Measurements from ENCODE around the gene CDC42BPA.
A peak's percentile ranks its signal among the peaks of the same experiment; 100 is the strongest.
"Not testable (repeated sequence)": the region's sequence is repeated elsewhere in the genome, so short reads cannot be mapped to it uniquely, and the experiment has no call there.

CDC42BPA gene

GRCh38 chr1:227134686-227135314 lies 183.5 kb downstream of the CDC42BPA start:
- DNase-seq (ENCODE audit: low spot score): no peak
- no peak overlapping the region for H3K27ac ChIP-seq
- no peak for TF ChIP-seq CTCF (conservative IDR thresholded peaks at IDR 0.05; ENCODE audit: low read depth)
- CTCF ChIA-PET: interaction anchor here (0.6 kb wide), 1 partner anchor 349 kb away, joined by 4 read pairs; no protein-coding TSS in a partner anchor
- POLR2A ChIA-PET (ENCODE audit: low non-redundant PET): no interaction called here

- POLR2A ChIA-PET (ENCODE audit: low non-redundant PET); CTCF ChIA-PET; H3K27ac ChIP-seq: not testable (repeated sequence)
Measured at GRCh38 chr1:227132695-227133094, 185.6 kb downstream of the CDC42BPA start.

GRCh38 chr1:227131193-227131592 lies 187.1 kb downstream of the CDC42BPA start:
- CTCF ChIA-PET: interaction anchor here (0.5 to 1.5 kb wide), 3 partner anchors 13 to 311 kb away, joined by 4 to 5 read pairs (median 4); no protein-coding TSS in a partner anchor
- POLR2A ChIA-PET (ENCODE audit: low non-redundant PET): no interaction called here
- no peak overlapping the region for H3K27ac ChIP-seq
- TF ChIP-seq CTCF (conservative IDR thresholded peaks at IDR 0.05; ENCODE audit: low read depth): peak; percentile 58
- DNase-seq (ENCODE audit: low spot score): peak; percentile 52

More at GRCh38 chr1:227132695-227133094, 185.6 kb downstream of the CDC42BPA start:
- not testable (repeated sequence) for DNase-seq (ENCODE audit: low spot score)

- ChIA-PET CTCF (no interaction called here), POLR2A (ENCODE audit: low non-redundant PET) (no interaction called here)
- no peak for DNase-seq (ENCODE audit: low spot score)
- no peak overlapping the region for H3K27ac ChIP-seq
- TF ChIP-seq CTCF (conservative IDR thresholded peaks at IDR 0.05; ENCODE audit: low read depth): no peak
Measured at GRCh38 chr1:227127891-227128290, 190.4 kb downstream of the CDC42BPA start.

GRCh38 chr1:227125929-227126545 lies 192.3 kb downstream of the CDC42BPA start:
- TF ChIP-seq CTCF (conservative IDR thresholded peaks at IDR 0.05; ENCODE audit: low read depth): no peak
- ChIA-PET POLR2A (ENCODE audit: low non-redundant PET) (no interaction called here), CTCF (no interaction called here)
- DNase-seq (ENCODE audit: low spot score): no peak
- no peak overlapping the region for H3K27ac ChIP-seq

GRCh38 chr1:227124473-227124872 lies 193.8 kb downstream of the CDC42BPA start:
- no peak for TF ChIP-seq CTCF (conservative IDR thresholded peaks at IDR 0.05; ENCODE audit: low read depth)
- H3K27ac ChIP-seq: no peak overlapping the region
- ChIA-PET POLR2A (ENCODE audit: low non-redundant PET) (no interaction called here), CTCF (no interaction called here)
- no peak for DNase-seq (ENCODE audit: low spot score)

GRCh38 chr1:227120826-227121225 lies 197.5 kb downstream of the CDC42BPA start:
- H3K27ac ChIP-seq: no peak overlapping the region
- TF ChIP-seq CTCF (conservative IDR thresholded peaks at IDR 0.05; ENCODE audit: low read depth): no peak
- ChIA-PET POLR2A (ENCODE audit: low non-redundant PET) (no interaction called here), CTCF (no interaction called here)
- no peak for DNase-seq (ENCODE audit: low spot score)
